Measurements from ENCODE around the gene NXPH3. TPM values are rescaled to one million over a fixed set of nuclear protein-coding genes. Genes with fewer than 3 reads are reported as not detected.

The NXPH3 gene
- total and polyA plus RNA-seq, 2 donors (not counting 3 experiments of a cell fraction or from before 2014, with no cell fraction given), result 1.7 to 2.0 TPM

- Histone ChIP-seq H3K36me3 (ENCODE audit: control insufficient read depth in 2 of 2, extremely low read depth in 1 of 2, insufficient read depth in 2 of 2, low read length in 2 of 2) (peaks cover 2 to 7% of the 10 kb centered on the region in 2 experiments), H3K4me2 (ENCODE audit: insufficient read depth, low read length) (no peak overlapping the region), H3K9ac (replicated peaks; ENCODE audit: extremely low read depth, insufficient read depth, low read length) (no peak overlapping the region), H3K9me3 (replicated peaks; ENCODE audit: control insufficient read depth, insufficient read depth, low read length) (no peaks in the 10 kb centered on the region), H3K4me3 (replicated peaks in 1 of 3; ENCODE audit: insufficient read depth in 1 of 3, low read depth in 1 of 3, low read length in 3 of 3) (no peak overlapping the region), H3K4me1 (ENCODE audit: control insufficient read depth, extremely low read depth, insufficient read depth, low read length) (peaks cover 7% of the 10 kb centered on the region), H3K9me1 (replicated peaks; ENCODE audit: control insufficient read depth, extremely low read depth, insufficient read depth, low read length) (no peaks in the 10 kb centered on the region), H2AFZ (ENCODE audit: low read depth, low read length) (no peak overlapping the region), H3K79me2 (ENCODE audit: control insufficient read depth, insufficient read depth, low read length) (no peaks in the 10 kb centered on the region), H3K27me3 (ENCODE audit: control insufficient read depth in 2 of 2, insufficient read depth in 2 of 2, low read length in 2 of 2) (no peaks in the 10 kb centered on the region), H3K27ac (ENCODE audit: insufficient read depth, low read depth, low read length) (no peak overlapping the region), H4K20me1 (replicated peaks; ENCODE audit: control insufficient read depth, extremely low read depth, insufficient read depth, low read length) (no peaks in the 10 kb centered on the region)
- intact Hi-C loops (cut with micrococcal nuclease), result no loop called here
- no peak for FAIRE-seq
- dilution Hi-C loops (cut with MboI; ENCODE audit: extremely low pct_ligation_motif_present, low sequenced_read_pairs), result no loop called here
- TF ChIP-seq MYC (IDR thresholded peaks at IDR 0.05; ENCODE audit: low read depth, low read length) (no peak), POLR2AphosphoS5 (IDR thresholded peaks at IDR 0.05; ENCODE audit: insufficient read depth, low read depth, low read length) (no peak), FOS (IDR thresholded peaks at IDR 0.05; ENCODE audit: borderline replicate concordance, insufficient read depth, low read length) (no peak), GATA2 (IDR thresholded peaks at IDR 0.05; ENCODE audit: insufficient read depth, insufficient read length, low read depth, low read length) (no peak), EZH2 (IDR thresholded peaks at IDR 0.05; ENCODE audit: borderline replicate concordance, low read depth, low read length, severe bottlenecking) (no peak), JUN (IDR thresholded peaks at IDR 0.05; ENCODE audit: borderline replicate concordance, insufficient read depth, insufficient read length, low read depth) (no peak), POLR2A (IDR thresholded peaks at IDR 0.05; ENCODE audit: low read depth, low read length) (no peak), MAX (IDR thresholded peaks at IDR 0.05; ENCODE audit: insufficient read depth, insufficient read length) (no peak), CTCF (IDR thresholded peaks at IDR 0.05; ENCODE audit: extremely low read depth in 1 of 2, insufficient read depth in 1 of 2, low read depth in 1 of 2, low read length in 2 of 2) (no peak)
- ChIA-PET CTCF (interaction anchor here (1.1 kb wide), 2 partner anchors 28 to 82 kb away, joined by 3 read pairs; no protein-coding TSS in a partner anchor), POLR2A (no interaction called here)
- no TSS peak for BruUV-seq (replicated peaks)
- DNase-seq (ENCODE audit: low read depth, low spot score), result no peak
Observed at GRCh38 chr17:49595328-49595727, 19.7 kb downstream of the NXPH3 start.

Data from endothelial cell of umbilical vein (primary cell).